Measurements from ENCODE around the gene KLHL4. TPM values are rescaled to one million over a fixed set of nuclear protein-coding genes. Genes with fewer than 3 reads are reported as not detected.
A peak's percentile ranks its signal among the peaks of the same experiment; 100 is the strongest.
"Not testable (repeated sequence)": the region's sequence is repeated elsewhere in the genome, so short reads cannot be mapped to it uniquely, and the experiment has no call there.

Gene KLHL4
- total and polyA plus RNA-seq, 2 experiments from 2014 or later = 27.5 to 32.6 TPM

DNA sequence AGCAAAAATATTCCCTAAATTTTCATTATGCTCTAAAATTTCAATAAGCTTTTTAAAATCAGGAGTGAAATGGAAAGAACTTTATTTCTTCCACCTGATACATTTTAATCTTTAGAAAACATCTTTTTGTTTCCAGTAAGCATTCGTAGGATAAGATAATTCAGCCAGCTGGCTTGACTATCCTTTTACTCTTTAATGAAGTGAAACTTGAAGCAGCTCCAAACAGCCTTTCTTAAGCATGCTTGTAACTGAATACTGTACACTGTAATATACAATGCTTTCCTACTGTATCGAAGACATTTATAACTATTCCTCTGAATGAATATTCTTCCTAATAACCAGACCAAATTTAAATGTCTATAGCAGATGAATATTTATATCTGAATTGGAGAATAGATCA, 98.8 kb downstream of the KLHL4 start:
- peaks cover 10% of the 10 kb centered on the region for H3K4me1 ChIP-seq (ENCODE audit: low read depth)
- no peak overlapping the region for H3K4me3 ChIP-seq
- TF ChIP-seq, protein P1, sequence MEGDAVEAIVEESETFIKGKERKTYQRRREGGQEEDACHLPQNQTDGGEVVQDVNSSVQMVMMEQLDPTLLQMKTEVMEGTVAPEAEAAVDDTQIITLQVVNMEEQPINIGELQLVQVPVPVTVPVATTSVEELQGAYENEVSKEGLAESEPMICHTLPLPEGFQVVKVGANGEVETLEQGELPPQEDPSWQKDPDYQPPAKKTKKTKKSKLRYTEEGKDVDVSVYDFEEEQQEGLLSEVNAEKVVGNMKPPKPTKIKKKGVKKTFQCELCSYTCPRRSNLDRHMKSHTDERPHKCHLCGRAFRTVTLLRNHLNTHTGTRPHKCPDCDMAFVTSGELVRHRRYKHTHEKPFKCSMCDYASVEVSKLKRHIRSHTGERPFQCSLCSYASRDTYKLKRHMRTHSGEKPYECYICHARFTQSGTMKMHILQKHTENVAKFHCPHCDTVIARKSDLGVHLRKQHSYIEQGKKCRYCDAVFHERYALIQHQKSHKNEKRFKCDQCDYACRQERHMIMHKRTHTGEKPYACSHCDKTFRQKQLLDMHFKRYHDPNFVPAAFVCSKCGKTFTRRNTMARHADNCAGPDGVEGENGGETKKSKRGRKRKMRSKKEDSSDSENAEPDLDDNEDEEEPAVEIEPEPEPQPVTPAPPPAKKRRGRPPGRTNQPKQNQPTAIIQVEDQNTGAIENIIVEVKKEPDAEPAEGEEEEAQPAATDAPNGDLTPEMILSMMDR (IDR thresholded peaks at IDR 0.05; ENCODE audit: low read depth, low read length) = no peak
- peaks cover 10% of the 10 kb centered on the region for H3K36me3 ChIP-seq
- no peaks in the 10 kb centered on the region for H3K27me3 ChIP-seq
- no peaks in the 10 kb centered on the region for H3K9me3 ChIP-seq (ENCODE audit: low read depth)
- peak overlapping the region; percentile 5 for H3K27ac ChIP-seq
- no peak for DNase-seq (ENCODE audit: low read depth in 1 of 2, low spot score in 1 of 2)

GRCh38 chrX:87621697-87622096, 104.1 kb downstream of the KLHL4 start:
- Histone ChIP-seq H3K4me3 (no peak overlapping the region), H3K27me3 (no peaks in the 10 kb centered on the region), H3K27ac (peak overlapping the region; percentile 96), H3K9me3 (ENCODE audit: low read depth) (no peaks in the 10 kb centered on the region), H3K4me1 (ENCODE audit: low read depth) (peaks cover 21% of the 10 kb centered on the region), H3K36me3 (peaks cover 6% of the 10 kb centered on the region)
- peak; percentile 63 to 81 for DNase-seq (ENCODE audit: low read depth in 1 of 2, low spot score in 1 of 2)
- TF ChIP-seq, protein P1 (IDR thresholded peaks at IDR 0.05; ENCODE audit: low read depth, low read length) = no peak

DNA sequence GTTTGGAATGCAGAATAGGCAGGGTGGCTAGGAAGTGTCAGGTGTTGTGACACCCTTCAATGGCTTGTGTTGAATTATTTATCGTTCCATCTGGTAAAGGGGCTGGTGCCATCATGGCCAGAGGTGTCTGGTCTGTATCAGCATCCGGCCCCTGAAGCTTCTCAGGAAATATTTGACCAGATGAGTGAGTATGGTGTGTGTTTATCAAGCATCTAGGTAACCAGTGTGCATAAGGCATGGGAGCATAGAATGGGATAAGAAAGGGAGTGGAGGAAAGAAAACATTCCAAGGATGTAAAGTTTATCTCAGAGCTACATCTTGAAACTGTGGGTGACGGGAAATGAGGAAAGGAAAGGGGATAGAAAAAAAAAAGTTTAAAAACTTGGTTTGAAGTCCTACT, 109.4 kb downstream of the KLHL4 start:
- TF ChIP-seq, protein P1 (IDR thresholded peaks at IDR 0.05; ENCODE audit: low read depth, low read length) = no peak
- H3K4me3 ChIP-seq = no peak overlapping the region
- peaks cover 21% of the 10 kb centered on the region for H3K4me1 ChIP-seq (ENCODE audit: low read depth)
- no peaks in the 10 kb centered on the region for H3K36me3 ChIP-seq
- DNase-seq (ENCODE audit: low read depth in 1 of 2, low spot score in 1 of 2) = no peak
- no peaks in the 10 kb centered on the region for H3K9me3 ChIP-seq (ENCODE audit: low read depth)
- H3K27ac ChIP-seq = no peak overlapping the region
- H3K27me3 ChIP-seq = no peaks in the 10 kb centered on the region

GRCh38 chrX:87634361-87634760, 116.8 kb downstream of the KLHL4 start:
- Histone ChIP-seq H3K27me3 (no peaks in the 10 kb centered on the region), H3K9me3 (ENCODE audit: low read depth) (no peaks in the 10 kb centered on the region), H3K4me1 (ENCODE audit: low read depth) (peaks cover 7% of the 10 kb centered on the region), H3K36me3 (no peaks in the 10 kb centered on the region), H3K27ac (no peak overlapping the region), H3K4me3 (no peak overlapping the region)
- DNase-seq (ENCODE audit: low read depth in 1 of 2, low spot score in 1 of 2) = no peak
- TF ChIP-seq, protein P1 (IDR thresholded peaks at IDR 0.05; ENCODE audit: low read depth, low read length) = no peak

- TF ChIP-seq, protein P1 (IDR thresholded peaks at IDR 0.05; ENCODE audit: low read depth, low read length) = no peak
- H3K27me3 ChIP-seq = no peaks in the 10 kb centered on the region
- no peaks in the 10 kb centered on the region for H3K36me3 ChIP-seq
- H3K4me1 ChIP-seq (ENCODE audit: low read depth) = no peaks in the 10 kb centered on the region
- no peak overlapping the region for H3K27ac ChIP-seq
- no peaks in the 10 kb centered on the region for H3K9me3 ChIP-seq (ENCODE audit: low read depth)
- DNase-seq (ENCODE audit: low read depth in 1 of 2, low spot score in 1 of 2) = no peak
- H3K4me3 ChIP-seq = no peak overlapping the region
Measured at GRCh38 chrX:87636533-87636932, 118.9 kb downstream of the KLHL4 start.

GRCh38 chrX:87641439-87641838, 123.8 kb downstream of the KLHL4 start:
- not testable (repeated sequence) for H3K27ac ChIP-seq; H3K4me3 ChIP-seq; H3K9me3 ChIP-seq (ENCODE audit: low read depth); H3K36me3 ChIP-seq; H3K27me3 ChIP-seq; H3K4me1 ChIP-seq (ENCODE audit: low read depth); DNase-seq (ENCODE audit: low read depth in 1 of 2, low spot score in 1 of 2)
